Peyer's patch (tissue), 4 donors: ENCODE measurements around the gene SMAD2.

Experiments
- POLR2A ChIP-seq, 2 donors: fragments of 450-650 bp; IDR thresholded peaks; one replicate each; pipeline ENCODE4 v1.5.1; 2017; ENCODE audit warnings: antibody characterized with exemption in 2 of 2, mild to moderate bottlenecking in 2 of 2, moderate library complexity in 2 of 2
- TF ChIP-seq, protein P1 (sequence below), 6 experiments: fragments of 450-650 bp in 4 of 6; fragments of 200-600 bp in 2 of 6; sonication (generic) in 1 of 6; IDR thresholded peaks; one replicate each; pipeline ENCODE4 v1.5.1; 2017 to 2019; ENCODE audit warnings: antibody characterized with exemption in 6 of 6, mild to moderate bottlenecking in 3 of 6, moderate library complexity in 1 of 6

DNA sequence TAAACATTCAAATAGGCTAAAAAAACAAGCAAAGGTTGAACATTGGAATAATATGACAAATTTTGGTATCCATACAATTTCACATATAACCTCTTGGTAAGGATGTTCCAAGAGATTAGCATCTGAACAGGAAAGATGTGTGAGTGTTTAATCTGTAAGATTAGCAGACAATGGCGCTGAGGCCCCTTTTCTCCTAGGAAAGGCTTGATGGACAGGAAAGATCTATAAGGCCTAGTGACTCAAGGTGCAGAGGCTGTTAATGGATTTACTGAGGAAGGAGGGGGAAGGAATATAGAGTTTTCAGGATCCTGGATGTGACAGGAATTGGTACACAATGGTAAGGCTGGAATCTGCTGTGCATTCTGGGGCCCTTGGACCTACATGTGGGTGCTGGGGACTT lies 48.1 kb upstream of the SMAD2 start:
- TF ChIP-seq, protein P1, sequence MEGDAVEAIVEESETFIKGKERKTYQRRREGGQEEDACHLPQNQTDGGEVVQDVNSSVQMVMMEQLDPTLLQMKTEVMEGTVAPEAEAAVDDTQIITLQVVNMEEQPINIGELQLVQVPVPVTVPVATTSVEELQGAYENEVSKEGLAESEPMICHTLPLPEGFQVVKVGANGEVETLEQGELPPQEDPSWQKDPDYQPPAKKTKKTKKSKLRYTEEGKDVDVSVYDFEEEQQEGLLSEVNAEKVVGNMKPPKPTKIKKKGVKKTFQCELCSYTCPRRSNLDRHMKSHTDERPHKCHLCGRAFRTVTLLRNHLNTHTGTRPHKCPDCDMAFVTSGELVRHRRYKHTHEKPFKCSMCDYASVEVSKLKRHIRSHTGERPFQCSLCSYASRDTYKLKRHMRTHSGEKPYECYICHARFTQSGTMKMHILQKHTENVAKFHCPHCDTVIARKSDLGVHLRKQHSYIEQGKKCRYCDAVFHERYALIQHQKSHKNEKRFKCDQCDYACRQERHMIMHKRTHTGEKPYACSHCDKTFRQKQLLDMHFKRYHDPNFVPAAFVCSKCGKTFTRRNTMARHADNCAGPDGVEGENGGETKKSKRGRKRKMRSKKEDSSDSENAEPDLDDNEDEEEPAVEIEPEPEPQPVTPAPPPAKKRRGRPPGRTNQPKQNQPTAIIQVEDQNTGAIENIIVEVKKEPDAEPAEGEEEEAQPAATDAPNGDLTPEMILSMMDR (IDR thresholded peaks at IDR 0.05) = no peak
- TF ChIP-seq POLR2A (IDR thresholded peaks at IDR 0.05) = no peak
